Peyer's patch (tissue), 4 donors: Measurements from ENCODE around the gene ATG2A.

Source experiments
- POLR2A ChIP-seq, 2 donors: fragments of 450-650 bp; IDR thresholded peaks; one replicate each; pipeline ENCODE4 v1.5.1; 2017; ENCODE audit warnings: antibody characterized with exemption in 2 of 2, mild to moderate bottlenecking in 2 of 2, moderate library complexity in 2 of 2
- TF ChIP-seq, protein P1 (sequence below), 6 experiments: fragments of 450-650 bp in 4 of 6; fragments of 200-600 bp in 2 of 6; sonication (generic) in 1 of 6; IDR thresholded peaks; one replicate each; pipeline ENCODE4 v1.5.1; 2017 to 2019; ENCODE audit warnings: antibody characterized with exemption in 6 of 6, mild to moderate bottlenecking in 3 of 6, moderate library complexity in 1 of 6

DNA sequence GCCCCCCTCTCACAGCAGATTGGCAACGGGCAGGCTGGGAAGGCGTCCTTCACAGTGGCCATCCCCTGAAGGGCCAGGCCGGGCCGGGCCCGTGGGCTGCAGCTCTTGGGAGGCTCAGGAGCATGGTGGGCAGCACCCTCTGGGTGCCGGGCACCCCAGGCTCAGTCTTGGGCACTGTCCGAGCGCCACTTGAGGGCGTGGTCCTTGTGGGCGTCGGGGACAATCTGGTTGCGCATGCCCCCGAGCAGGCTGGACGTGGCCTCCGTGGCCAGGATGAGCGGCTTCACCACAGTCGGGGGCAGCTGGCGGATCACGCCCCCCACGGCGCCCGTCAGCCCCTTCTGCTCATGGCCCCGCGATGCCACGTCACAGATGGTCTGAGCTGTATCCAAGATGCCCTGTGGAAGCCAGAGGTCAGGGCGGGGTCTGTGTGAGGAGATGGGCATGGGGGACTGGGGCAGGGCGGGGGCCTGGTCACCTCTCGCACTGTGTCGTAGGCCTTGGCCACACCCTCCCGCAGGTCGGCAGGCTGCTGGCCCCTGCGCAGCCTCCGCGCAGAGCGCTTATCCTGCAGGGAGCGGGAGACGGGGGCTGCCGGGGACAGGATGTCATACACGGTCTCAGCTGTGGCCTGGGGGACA, 22.1 kb downstream of the ATG2A start:
- TF ChIP-seq, protein P1, sequence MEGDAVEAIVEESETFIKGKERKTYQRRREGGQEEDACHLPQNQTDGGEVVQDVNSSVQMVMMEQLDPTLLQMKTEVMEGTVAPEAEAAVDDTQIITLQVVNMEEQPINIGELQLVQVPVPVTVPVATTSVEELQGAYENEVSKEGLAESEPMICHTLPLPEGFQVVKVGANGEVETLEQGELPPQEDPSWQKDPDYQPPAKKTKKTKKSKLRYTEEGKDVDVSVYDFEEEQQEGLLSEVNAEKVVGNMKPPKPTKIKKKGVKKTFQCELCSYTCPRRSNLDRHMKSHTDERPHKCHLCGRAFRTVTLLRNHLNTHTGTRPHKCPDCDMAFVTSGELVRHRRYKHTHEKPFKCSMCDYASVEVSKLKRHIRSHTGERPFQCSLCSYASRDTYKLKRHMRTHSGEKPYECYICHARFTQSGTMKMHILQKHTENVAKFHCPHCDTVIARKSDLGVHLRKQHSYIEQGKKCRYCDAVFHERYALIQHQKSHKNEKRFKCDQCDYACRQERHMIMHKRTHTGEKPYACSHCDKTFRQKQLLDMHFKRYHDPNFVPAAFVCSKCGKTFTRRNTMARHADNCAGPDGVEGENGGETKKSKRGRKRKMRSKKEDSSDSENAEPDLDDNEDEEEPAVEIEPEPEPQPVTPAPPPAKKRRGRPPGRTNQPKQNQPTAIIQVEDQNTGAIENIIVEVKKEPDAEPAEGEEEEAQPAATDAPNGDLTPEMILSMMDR (IDR thresholded peaks at IDR 0.05): no peak
- no peak for TF ChIP-seq POLR2A (IDR thresholded peaks at IDR 0.05)
